HG02571 (cell line): ENCODE measurements around the gene GAS5.
"Not testable (repeated sequence)": the region's sequence is repeated elsewhere in the genome, so short reads cannot be mapped to it uniquely, and the experiment has no call there.

Experiments
- ATAC-seq: cut with Tn5 transposase; IDR thresholded peaks from one replicate; pipeline ENCODE4 v1.9.1; 2021; ENCODE audit warnings: mild to moderate bottlenecking, moderate library complexity; ENCODE audit not compliant: unreplicated experiment

GAS5 gene

DNA sequence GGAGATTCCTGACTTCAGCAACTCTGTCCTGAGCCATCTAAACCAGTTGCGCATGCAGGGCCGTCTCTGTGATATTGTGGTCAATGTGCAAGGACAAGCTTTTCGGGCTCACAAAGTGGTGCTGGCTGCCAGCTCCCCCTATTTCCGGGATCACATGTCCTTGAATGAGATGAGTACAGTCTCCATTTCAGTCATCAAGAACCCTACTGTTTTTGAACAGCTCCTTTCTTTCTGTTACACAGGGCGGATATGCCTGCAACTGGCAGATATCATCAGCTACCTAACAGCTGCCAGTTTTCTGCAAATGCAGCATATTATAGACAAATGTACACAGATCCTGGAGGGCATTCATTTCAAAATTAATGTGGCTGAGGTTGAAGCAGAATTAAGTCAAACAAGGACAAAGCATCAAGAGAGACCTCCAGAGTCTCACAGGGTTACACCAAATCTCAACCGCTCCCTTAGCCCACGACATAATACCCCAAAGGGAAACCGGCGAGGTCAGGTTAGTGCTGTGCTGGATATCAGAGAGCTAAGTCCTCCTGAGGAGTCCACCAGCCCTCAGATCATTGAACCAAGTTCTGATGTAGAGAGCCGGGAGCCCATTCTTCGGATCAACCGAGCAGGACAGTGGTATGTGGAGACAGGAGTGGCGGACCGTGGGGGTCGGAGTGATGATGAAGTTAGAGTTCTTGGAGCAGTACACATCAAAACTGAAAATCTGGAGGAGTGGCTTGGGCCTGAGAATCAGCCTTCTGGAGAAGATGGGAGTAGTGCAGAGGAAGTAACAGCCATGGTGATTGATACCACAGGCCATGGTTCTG is 2.7 kb upstream of the GAS5 start:
- no peak for ATAC-seq

DNA sequence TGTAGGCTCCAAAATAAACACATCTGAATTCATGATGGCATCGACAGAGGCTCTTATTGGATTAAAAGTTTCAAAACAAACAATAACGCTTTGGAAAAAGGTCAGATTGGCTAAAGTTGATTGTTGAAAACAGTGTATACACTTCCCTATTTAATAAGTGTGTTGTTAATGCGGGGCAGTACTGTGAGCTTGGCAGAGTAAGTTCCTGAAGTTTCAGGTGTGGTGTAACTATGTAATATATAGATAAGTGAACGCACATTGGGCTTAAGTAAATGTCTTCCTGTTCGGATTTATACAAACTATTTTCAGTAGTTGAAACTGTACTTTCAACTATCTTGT is 1.2 kb upstream of the GAS5 start:
- ATAC-seq: no peak

DNA sequence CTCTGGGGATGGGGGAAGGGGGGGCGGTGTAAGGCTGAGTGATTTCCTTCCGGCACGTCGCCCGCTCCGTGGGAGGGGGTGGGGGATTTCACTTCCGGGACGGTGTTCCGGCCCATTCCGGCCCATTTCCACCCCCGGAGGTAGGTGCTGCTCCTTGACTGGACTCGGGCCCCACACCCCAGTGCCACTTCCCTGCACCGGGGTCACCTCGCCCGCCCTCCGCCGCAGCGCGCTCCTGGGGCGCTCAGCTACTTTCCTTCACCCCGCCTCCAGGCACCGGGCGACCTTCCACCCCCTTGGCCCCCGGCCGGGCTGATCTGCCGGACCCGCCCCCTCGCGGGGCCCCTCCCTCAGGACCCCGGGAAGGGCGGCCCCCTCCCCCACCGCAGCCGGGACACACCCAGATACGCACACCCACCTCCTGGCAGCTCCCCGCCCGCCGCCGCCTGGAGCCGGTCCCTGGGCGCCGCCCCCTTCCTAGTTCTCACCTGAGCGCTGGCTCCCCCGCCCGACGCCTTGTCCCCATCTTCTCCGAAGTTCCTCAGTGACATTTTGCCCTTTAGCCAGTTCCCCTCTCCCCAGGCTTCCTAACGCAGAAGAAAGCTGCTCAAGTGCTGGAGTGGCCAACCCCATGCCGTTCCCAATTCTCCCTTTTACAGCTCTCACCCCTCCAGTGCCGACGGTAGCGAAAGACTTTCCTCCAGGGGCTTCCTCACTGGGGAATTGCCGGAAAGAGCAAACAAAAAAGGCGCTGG is 654 bp upstream of the GAS5 start, which contains the start of gene ZBTB37:
Gene ZBTB37 (plus strand): TSS at position 115 of the 755 bp plus-strand sequence. CDS start 1,846 bp downstream, outside the sequence.
- ATAC-seq: peak; percentile 50

DNA sequence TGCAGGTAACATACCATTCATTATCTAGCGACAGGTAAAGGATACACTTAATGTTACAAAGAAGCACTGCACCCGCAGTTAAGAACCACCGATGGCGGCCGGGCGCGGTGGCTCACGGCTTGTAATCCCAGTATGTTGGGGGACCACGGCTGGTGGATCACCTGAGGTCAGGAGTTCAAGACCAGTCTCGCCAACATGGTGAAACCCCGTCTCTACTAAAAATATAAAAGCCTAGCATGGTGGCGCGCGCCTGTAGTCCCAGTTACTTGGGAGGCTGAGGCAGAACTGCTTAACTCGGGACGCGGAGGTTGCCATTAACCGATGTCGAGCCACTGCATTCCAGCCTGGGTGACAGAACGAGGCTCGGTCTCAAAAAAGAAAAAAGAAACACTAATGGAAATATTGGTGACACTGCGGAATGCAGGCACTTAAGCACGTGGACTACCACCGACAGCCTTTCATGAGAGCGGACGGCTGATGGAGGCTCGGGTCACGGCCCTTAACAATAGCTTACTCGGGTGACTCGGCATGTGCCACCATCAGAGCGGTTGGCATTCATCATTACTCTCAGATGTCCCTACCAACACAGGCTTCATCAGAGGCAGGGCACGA is 542 bp downstream of the GAS5 start:
- no peak for ATAC-seq

DNA sequence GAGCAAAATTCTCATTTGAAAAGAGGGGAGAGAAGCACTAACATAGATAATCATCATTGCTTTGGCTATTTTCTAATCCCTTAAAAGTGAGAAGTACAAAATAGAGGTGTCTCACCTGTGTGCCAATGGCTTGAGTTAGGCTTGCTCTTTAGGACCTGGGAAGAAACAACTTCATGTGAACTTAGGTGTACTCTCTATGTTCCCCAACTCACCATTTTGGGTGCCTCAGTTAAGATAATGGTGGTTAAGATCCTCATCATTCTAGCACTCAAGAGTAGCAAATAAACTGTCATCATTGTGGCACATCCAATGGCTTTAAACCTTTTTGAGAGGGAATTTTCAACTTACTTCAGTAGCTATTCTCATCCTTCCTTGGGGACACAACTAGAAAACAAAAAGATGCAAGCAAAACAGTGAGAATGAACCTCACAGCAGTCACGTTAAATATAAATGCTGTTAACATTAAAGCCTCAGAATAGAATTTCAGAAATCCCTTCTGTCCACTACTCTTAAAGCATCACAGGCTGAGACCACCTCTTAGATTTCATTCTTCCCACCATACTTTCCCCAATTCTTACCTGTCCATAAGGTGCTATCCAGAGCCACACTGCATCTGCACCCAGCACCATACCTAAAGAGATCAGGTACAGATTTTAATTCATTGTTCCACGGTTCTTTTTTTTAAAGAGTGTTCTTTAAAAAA is 1.2 kb downstream of the GAS5 start:
- ATAC-seq: no peak

DNA sequence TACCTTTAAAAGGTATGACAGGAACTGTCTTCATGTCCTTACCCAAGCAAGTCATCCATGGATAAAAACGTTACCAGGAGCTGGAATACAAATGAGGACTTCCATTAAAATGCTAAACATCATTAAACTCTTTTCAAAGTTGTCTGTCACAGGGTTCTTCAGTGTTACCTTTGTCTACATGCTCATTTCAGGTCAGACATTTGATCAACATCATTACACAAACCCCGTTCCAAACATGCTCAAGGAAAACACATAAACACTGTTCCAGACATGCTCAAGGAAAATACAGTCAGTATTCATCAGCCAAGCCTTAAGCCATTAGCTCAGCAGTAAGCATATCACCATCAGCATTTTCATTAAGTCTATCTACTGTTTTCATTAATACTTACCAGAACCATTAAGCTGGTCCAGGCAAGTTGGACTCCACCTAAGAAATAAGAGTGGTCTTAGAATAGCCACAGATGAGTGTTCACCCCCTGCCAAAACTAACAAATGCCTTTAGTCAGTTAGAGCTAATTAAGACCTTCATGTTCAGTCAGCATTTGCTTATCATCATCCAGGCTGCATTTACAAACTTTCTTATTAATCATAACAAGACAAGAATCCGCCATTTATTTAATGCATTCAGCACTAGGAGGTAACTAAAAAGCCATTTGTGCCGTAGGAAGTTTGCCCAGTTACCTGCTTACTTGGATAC is 2.2 kb downstream of the GAS5 start:
- ATAC-seq: no peak

DNA sequence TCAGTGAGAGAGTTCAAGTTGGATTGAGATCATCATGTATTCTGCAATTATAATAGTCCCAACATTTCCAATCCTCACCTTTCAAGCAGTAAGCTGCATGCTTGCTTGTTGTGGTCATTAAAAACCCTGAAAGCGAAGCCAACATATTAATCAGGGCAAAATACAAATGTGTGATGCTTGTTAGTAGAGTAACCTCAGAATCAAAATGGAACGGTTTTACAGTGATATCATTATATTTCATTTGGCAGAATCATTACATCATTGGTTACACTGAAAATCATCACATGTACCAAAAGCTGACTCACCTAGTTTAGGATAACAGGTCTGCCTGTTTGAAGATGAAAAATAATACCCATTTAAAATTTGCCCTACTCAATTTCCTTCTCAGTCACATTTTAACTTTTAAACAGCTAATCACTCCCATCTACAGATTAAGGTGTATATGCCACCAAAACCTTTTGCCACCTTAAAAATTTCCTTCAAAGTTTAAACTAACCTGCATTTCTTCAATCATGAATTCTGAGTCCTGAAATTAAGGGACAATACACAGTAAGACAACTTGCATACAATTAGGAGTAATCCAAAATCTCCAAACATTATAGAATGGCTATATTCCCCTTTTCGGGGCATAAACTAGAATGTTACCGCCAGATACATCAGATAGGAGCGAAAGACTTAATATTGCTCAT is 3.5 kb downstream of the GAS5 start:
- ATAC-seq: no peak

DNA sequence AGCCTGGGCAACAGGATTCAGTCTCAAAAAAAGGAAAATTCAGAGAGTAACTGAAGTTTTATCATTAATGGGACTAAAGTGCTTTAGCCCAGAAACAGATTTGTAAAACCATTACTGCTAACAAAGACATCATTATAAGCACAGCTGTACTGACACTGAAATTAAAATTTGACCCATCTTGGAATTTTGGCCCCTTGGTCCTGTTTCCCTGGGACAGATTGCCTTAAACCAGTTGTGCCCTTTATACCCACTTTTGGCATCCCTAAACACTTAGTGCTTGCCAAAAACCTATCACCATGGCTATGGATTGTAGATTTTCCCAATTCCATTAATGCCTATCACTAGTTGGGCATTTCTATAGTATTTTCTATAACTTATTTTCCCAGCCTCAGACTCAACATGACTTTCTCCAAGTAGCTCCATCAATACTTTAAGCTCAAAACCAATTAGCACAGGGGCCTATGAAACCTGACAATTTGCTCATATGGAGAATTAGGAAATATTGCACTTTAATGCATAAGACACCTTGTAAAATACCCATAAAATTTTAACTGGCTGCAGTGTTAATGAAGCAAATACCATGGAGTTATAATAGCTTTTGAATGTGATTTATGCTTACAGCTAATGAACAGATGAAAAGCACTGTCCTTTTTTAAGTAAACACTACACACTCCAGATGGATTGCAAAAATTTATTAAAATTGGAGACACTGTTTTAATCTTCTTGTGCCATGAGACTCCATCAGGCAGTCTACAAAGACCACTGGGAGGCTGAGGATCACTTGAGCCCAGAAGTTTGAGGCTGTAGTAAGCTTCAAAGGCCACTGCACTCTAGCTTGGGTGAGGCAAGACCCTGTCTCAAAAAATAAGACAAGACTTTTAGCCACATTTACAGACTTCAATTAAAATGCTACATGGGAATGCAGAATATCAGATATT is 4.3 kb downstream of the GAS5 start:
- ATAC-seq: no peak

DNA sequence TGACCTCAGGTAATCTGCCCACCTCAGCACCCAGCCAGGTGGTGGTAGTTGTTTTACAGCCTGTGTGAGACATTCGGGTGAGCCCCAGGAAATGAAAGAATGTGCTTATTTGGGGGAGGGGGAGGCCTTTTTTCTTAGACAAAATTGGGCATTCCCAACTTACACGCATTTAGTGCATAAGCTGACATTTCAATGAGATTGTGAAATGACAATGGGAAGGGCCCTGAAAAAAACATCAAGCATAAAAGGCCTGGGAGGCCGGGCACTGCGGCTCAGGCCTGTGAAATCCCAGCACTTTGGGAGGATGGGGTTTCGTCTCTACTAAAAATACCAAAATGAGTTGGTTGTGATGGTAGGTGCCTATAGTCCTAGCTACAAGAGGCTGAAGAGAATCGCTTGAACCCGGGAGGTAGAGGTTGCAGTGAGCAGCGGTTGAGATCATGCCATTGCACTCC is 5.0 kb downstream of the GAS5 start:
- no peak for ATAC-seq

DNA sequence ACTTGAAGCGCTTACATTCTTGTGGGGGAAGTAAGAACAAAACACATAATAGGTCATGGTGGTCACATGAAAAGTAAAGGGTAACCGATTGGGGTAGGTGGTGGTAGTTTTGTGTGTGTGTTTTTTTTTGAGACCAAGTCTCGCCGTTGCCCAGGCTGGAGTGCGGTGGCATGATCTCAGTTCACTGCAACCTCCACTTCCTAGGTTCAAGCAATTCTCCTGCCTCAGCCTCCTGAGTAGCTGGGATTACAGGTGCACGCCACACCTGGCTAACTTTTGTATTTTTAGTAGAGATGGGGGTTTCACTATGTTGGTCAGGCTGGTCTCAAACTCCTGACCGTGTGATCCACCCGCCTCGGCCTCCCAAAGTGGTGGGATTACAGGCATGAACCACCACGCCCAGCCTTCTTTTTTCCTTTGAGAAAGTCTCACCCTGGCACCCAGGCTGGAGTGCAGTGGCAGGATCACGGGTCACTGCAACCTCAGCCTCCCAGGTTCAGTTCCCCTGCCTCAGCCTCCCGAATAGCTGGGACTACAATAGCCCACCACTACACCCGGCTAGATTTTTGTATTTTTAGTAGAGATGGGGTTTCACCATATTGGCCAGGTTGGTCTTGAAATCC is 5.5 kb downstream of the GAS5 start:
- not testable (repeated sequence) for ATAC-seq

DNA sequence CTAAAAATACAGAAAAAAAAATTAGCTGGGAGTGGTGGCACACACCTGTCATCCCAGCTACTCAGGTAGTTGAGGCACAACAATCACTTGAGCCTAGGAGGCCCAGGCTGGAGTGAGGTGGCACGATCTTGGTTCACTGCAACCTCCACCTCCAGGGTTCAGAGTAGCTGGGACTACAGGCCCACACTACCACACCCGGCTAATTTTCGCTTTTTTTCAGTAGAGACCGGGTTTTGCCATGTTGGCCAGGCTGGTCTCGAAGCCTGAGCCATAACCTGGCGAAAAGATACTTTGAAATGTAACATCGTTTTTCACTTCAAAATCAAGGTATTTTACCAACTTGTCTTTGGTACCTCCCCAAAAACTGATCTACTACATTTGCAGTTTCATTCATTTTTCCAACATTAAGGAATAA is 6.1 kb downstream of the GAS5 start:
- no peak for ATAC-seq

DNA sequence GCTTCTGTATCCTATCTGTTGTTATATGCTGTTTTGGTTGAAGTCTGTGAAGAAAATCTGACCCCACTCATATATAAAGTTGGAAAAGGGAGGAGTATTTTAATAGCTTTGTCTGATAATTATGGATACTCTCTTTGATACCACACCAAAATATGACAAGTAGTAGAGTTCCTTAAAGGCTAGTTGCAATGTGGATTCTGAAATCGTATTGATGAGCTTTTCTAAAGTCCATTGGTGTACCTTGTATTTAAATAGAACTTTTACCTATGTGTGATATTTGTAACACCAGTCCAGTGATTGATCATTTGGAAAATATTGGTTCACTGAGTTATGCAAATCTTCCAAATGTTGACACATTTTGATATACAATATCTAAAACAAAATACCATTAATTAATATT is 7.7 kb downstream of the GAS5 start:
- no peak for ATAC-seq

DNA sequence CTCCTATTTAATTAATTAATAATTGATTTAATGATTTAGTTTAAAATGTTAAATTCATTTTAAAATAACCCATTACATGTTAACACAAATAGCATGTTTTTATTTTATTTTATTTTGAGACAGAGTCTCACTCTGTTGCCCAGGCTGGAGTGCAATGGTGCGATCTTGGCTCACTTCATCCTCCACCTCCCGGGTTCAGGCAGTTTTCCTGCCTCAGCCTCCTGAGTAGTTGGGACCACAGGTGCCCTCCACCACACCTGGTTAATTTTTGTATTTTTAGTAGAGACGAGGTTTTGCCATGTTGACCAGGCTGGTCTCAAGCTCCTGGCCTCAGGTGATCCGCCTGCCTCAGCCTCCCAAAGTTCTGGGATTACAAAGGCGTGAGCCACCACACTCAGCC is 8.2 kb downstream of the GAS5 start:
- ATAC-seq: not testable (repeated sequence)

DNA sequence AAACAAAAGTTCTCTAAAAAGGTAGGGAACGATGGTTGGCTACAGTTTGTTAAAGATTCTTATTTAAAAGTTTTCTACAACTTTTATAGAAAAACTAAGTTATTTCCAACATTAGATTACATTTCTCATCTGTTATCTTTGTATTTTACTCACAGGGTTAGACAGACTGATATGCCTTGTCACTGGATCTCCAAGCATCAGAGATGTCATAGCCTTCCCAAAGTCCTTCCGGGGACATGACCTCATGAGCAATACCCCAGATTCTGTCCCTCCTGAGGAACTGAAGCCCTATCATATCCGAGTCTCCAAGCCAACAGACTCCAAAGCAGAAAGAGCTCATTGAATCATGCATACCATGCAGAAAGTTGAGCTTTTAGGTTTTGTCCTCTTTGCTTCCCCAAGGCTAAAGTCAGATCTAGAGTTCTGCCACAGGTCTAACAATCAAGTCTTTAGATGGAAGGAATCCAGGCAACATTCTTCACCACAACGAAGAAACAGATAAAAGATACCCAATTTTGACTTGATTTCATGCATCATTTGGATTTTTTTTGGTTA is 10.3 kb downstream of the GAS5 start:
- no peak for ATAC-seq

DNA sequence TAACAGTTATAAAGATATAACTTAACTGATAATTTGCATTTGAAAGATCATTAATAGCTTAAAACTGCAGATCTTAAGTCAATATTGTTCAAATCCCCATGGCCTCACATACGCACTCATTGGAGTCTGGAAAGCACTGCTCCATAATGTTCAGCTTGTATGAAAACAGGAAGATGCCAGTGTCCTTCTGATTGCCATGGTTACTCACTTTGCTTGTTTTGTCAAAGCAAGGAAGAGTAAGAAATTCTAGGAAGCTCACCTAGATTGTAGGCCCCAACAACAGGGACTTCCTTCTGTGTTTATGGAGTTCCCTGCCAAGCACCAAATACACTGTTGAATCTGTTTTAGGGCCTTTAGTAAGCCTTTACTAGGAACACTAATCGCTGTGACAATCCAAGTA is 10.9 kb downstream of the GAS5 start:
- ATAC-seq: no peak

DNA sequence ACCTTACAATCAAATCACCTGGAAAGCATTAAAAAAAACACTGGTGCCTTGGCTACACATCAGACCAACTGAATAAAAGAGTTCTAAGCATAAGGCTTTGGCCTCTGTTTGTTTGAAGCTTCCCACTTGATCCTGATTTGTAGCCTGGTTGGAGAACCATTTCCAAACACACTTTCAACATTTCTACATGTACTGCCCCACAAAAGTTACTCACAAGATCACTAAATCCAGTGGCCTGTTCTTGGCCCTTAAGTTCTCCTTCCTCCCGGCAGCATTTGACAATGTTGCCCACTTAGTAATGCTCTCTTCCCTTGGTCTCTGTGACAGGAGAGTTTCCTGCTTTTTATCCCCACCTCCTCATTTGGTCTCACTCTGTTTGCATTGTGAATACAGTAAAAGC is 11.8 kb downstream of the GAS5 start:
- no peak for ATAC-seq

DNA sequence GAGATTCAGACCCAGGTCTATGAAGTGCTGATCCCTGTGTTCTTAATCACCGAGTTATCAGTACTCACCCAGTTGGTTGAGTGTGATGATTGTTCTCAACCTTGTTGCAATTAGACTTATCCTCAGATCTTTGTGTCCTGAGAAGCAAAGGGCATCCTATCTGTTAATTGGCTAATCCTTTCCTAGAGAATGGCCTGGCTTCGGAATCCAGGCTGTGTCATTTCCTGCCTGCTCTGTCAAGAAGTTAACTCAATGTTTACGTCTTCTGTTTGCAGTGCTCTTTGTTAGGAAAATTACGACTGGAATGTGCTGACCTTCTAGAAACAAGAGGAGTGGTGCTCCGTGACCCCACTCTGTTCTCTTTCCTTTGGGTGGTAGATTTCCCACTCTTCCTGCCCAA is 14.7 kb downstream of the GAS5 start:
- ATAC-seq: no peak

DNA sequence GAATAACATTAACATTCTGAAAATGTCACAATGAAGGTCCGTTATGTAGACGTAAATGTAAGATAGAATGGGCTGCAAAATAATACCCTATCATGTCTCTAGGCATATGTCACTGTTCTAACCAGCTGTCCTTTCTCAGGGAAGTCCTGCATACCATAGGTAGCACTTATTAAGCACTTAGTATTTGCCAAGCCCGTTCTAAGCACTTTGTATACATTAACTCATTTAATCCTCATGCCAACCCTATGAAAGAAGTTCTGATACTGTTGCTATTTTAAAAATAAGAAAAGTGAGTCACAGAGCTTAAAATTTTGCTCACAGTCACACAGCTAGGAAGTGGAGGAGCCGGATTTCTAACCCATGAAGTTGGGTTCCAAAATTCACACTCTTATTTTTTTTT is 15.7 kb downstream of the GAS5 start:
- no peak for ATAC-seq
